Gastroesophageal sphincter (tissue), 4 donors: ENCODE measurements around the gene OSCP1. TPM values are rescaled to one million over a fixed set of nuclear protein-coding genes. Genes with fewer than 3 reads are reported as not detected.

Source experiments
- ATAC-seq: fragments of 150-250 bp; one replicate; pipeline ENCODE4 v1.9.1; 2016; ENCODE audit warnings: mild to moderate bottlenecking, moderate library complexity
- H3K27ac ChIP-seq, 4 donors: fragments of 200-600 bp; sonication (generic) in 3 of 4; 1 replicate in 3 of 4; 2 replicates in 1 of 4; pipeline ENCODE4 v1.5.1; 2016 to 2019
- H3K27me3 ChIP-seq: fragments of 200-600 bp; sonication (generic); one replicate; pipeline ENCODE4 v1.5.1; 2019
- H3K36me3 ChIP-seq, 2 donors: fragments of 200-600 bp; sonication (generic); one replicate each; pipeline ENCODE4 v1.5.1; 2019; ENCODE audit warnings: control low read depth in 1 of 2
- H3K4me1 ChIP-seq, 3 donors: fragments of 200-600 bp; sonication (generic); 1 replicate in 2 of 3; 2 replicates in 1 of 3; pipeline ENCODE4 v1.5.1; 2016 to 2019; ENCODE audit warnings: control low read depth in 2 of 3
- H3K4me3 ChIP-seq, 2 donors: fragments of 200-600 bp; sonication (generic); one replicate each; pipeline ENCODE4 v1.5.1; 2019; ENCODE audit warnings: mild to moderate bottlenecking in 1 of 2, moderate library complexity in 1 of 2
- H3K9me3 ChIP-seq, 3 donors: fragments of 200-600 bp; sonication (generic); one replicate each; pipeline ENCODE4 v1.5.1; 2017 to 2019; ENCODE audit warnings: control low read depth in 2 of 3
- CTCF ChIP-seq, 4 experiments: fragments of 200-600 bp in 2 of 4; fragments of 450-650 bp in 2 of 4; sonication (generic) in 1 of 4; IDR thresholded peaks; one replicate each; pipeline ENCODE4 v1.5.1; 2017 to 2019; ENCODE audit warnings: antibody characterized with exemption in 4 of 4, mild to moderate bottlenecking in 2 of 4, moderate library complexity in 2 of 4
- EP300 ChIP-seq: sonication (generic); formaldehyde crosslinking; IDR thresholded peaks from one replicate; pipeline ENCODE4 v1.6.1; 2017; ENCODE audit warnings: antibody characterized with exemption, mild to moderate bottlenecking
- POLR2A ChIP-seq, 2 donors: fragments of 450-650 bp; IDR thresholded peaks; one replicate each; pipeline ENCODE4 v1.6.1; 2017; ENCODE audit warnings: antibody characterized with exemption in 2 of 2, mild to moderate bottlenecking in 2 of 2, moderate library complexity in 1 of 2
- POLR2AphosphoS5 ChIP-seq: sonication (generic); formaldehyde crosslinking; IDR thresholded peaks from one replicate; pipeline ENCODE4 v1.6.1; 2017; ENCODE audit warnings: antibody characterized with exemption
- WGBS, 2 donors: methylation state at CpG; one replicate each; pipeline ENCODE4 v1.1.5; 2018; ENCODE audit warnings: low coverage in 1 of 2; 5-methylcytosine and 5-hydroxymethylcytosine counted together
- total RNA-seq, 4 donors: library from RNA; depleted of rRNA; stranded (reverse); fragments of >200 nt; gene quantifications; one replicate each; pipeline ENCODE4 v1.1.0, GENCODE V29; 2016

Gene OSCP1
- total RNA-seq, 4 donors from 2014 or later = 6.5 to 13.9 (median 10.0) TPM

GRCh38 chr1:36436821-36437220 lies 13.4 kb downstream of the OSCP1 start:
- 75 to 88% methylated on average over 1 of the region's 1 CpG for WGBS, 2 donors
- no peak for TF ChIP-seq EP300
- no peak for TF ChIP-seq POLR2AphosphoS5
- TF ChIP-seq CTCF (IDR thresholded peaks at IDR 0.05) = no peak
- no peak for TF ChIP-seq POLR2A (IDR thresholded peaks at IDR 0.05)
- Histone ChIP-seq H3K27me3 (no peaks in the 10 kb centered on the region), H3K36me3 (peaks cover 0 to 60% of the 10 kb centered on the region in 2 donors), H3K9me3 (no peaks in the 10 kb centered on the region), H3K4me3 (no peak overlapping the region), H3K4me1 (no peaks in the 10 kb centered on the region), H3K27ac (no peak overlapping the region)
- no peak for ATAC-seq

- Histone ChIP-seq H3K36me3 (peaks cover 0 to 80% of the 10 kb centered on the region in 2 donors), H3K9me3 (no peaks in the 10 kb centered on the region), H3K4me3 (no peak overlapping the region), H3K27me3 (no peaks in the 10 kb centered on the region), H3K4me1 (no peaks in the 10 kb centered on the region), H3K27ac (no peak overlapping the region)
- ATAC-seq = no peak
- no peak for TF ChIP-seq POLR2A (IDR thresholded peaks at IDR 0.05)
- no peak for TF ChIP-seq POLR2AphosphoS5
- TF ChIP-seq EP300 = no peak
- no peak for TF ChIP-seq CTCF (IDR thresholded peaks at IDR 0.05)
- 30 to 63% methylated on average over 1 of the region's 1 CpG for WGBS, 2 donors
Measured at GRCh38 chr1:36433102-36433501, 17.1 kb downstream of the OSCP1 start.

- Histone ChIP-seq H3K36me3 (peaks cover 0 to 79% of the 10 kb centered on the region in 2 donors), H3K27me3 (no peaks in the 10 kb centered on the region), H3K9me3 (no peaks in the 10 kb centered on the region), H3K4me3 (no peak overlapping the region), H3K4me1 (no peaks in the 10 kb centered on the region), H3K27ac (no peak overlapping the region)
- WGBS, 2 donors = 56 to 83% methylated on average over 3 to 4 of the region's 4 CpGs
- TF ChIP-seq CTCF (IDR thresholded peaks at IDR 0.05) (no peak), POLR2A (IDR thresholded peaks at IDR 0.05) (no peak), EP300 (no peak), POLR2AphosphoS5 (no peak)
- ATAC-seq = no peak
Measured at GRCh38 chr1:36432616-36433015, 17.6 kb downstream of the OSCP1 start.

GRCh38 chr1:36425791-36426190 lies 24.5 kb downstream of the OSCP1 start:
- H3K9me3 ChIP-seq = no peaks in the 10 kb centered on the region
- WGBS, 2 donors = 65 to 80% methylated on average over 4 of the region's 4 CpGs
- peaks cover 0 to 4% (median 0%) of the 10 kb centered on the region in 3 donors for H3K4me1 ChIP-seq
- no peak for ATAC-seq
- peaks cover 0 to 75% of the 10 kb centered on the region in 2 donors for H3K36me3 ChIP-seq
- no peak overlapping the region for H3K27ac ChIP-seq
- TF ChIP-seq EP300 (no peak), POLR2A (IDR thresholded peaks at IDR 0.05) (no peak), CTCF (IDR thresholded peaks at IDR 0.05) (no peak)
- no peaks in the 10 kb centered on the region for H3K27me3 ChIP-seq
- H3K4me3 ChIP-seq = no peak overlapping the region

GRCh38 chr1:36421649-36422048 lies 28.6 kb downstream of the OSCP1 start:
- TF ChIP-seq EP300 = no peak
- no peak for TF ChIP-seq POLR2AphosphoS5
- no peak for TF ChIP-seq CTCF (IDR thresholded peaks at IDR 0.05)
- TF ChIP-seq POLR2A (IDR thresholded peaks at IDR 0.05) = no peak
- Histone ChIP-seq H3K9me3 (no peaks in the 10 kb centered on the region), H3K36me3 (peaks cover 0 to 66% of the 10 kb centered on the region in 2 donors), H3K27me3 (no peaks in the 10 kb centered on the region), H3K27ac (no peak overlapping the region), H3K4me1 (peaks cover 0 to 15% (median 4%) of the 10 kb centered on the region in 3 donors), H3K4me3 (no peak overlapping the region)
- WGBS, 2 donors = 74 to 82% methylated on average over 5 to 7 of the region's 7 CpGs
- ATAC-seq = no peak
